Limb (tissue), 2 donors: ENCODE data around the gene CCPG1.
A peak's percentile ranks its signal among the peaks of the same experiment; 100 is the strongest.

Experiments used
- DNase-seq, 2 donors: peaks; one replicate each; pipeline ENCODE4 v3.0.0-alpha.2; 2016; ENCODE audit errors: extremely low spot score in 2 of 2

CCPG1 gene

DNA sequence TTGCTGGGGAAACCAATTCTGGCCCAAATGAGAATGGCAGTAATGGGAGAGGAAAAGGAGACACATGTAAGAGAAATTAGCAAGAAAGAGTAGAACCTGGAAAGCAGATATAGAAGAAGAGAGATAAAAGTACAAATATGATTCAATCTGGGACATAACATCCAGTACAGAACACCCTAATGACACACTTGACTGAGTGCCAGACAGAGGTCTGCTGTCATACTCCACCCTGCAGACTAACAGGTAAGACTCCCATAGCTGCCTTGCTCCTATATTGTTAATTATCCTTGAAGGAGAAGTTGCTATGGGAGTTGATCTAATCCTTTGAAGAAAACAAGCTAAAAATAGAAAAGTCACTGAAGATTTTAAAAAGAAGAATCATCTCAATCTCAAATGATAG, 21.1 kb downstream of the CCPG1 start:
- DNase-seq: no peak

DNA sequence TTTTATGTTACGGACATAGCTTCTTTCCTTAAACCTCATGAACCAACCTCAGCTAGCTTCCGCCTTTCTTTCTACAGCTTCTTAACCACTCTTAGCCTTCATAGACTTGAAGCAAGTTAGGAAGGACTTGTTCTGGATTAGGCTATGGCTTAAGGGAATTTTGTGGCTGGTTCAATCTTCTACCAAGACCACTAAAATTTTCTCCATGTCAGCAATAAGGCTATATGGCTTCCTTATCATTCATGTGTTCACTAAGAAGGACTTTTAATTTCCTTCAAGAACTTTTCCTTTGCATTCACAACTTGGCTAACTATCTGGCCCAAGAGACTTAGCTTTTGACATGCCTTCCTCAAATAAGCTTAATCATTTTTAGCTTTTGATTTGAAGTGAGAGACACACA, 24.5 kb downstream of the CCPG1 start:
- no peak for DNase-seq

DNA sequence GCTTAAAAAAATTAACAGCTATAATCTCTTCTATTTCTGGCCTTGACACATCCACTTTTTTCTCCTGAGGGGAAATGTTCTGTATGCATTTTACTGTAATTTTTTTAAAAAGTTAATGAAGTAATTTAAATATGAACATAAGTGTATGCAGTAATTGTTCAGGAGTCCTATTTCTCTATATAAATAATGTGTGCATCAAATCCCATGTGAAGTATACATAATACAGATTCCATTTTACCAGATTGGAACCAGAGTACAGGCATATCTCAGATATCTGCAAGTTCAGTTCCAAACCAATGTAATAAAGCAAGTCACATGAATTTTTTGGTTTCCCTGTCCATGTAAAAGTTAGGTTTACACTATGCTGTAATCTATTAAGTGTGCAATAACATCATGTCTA, 26.6 kb downstream of the CCPG1 start:
- no peak for DNase-seq

DNA sequence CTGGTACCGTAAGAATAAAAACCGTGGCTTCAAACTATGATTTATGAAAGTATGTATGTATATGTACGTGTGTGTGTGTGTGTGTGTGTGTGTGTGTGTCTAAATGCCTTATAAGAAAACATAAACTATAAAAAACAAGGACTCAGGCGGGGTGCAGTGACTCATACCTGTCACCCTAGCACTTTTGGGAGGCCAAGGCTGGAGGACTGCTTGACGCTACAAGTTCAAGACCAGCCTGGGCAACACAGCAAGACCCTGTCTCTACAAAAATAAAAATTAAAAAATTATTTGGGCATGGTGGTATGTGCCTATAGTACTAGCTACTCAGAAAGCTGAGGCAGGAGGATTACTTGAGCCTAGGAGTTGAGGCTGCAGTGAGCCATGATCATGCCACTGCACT, 29.1 kb downstream of the CCPG1 start:
- DNase-seq: no peak

DNA sequence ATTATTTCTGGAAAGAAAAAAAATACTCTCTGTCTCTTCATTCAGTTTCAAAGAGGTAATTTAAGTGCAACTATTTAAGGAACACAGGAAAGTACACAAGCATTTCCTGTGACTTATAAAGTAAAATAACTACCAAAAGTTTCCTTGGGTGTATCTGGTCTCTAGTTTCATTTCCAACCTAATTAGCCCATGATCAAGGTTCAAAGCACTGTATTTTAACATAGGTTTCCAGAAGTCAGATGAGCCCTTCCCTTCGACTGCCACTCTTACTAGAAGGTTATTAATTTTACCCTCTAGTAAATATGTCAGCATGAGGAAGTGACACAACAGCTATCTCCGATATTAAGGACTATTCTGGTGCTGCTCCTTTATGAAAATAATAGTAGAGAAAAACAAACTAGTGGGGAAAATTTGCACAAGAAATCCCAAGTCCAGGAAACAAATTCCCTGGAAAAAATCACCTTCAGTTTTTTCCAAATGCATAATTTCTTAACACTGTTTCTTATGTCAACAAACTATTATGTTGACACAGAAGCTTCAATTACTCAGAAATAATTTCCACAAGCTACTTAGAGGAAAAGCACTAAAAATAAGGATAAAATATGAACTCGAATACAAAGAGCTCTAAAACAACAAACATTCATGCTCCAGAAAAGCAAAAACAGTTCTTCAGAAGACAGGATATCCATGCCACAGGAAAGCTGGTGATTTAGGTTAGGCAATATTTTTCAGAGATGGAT, 35.3 kb downstream of the CCPG1 start:
- no peak for DNase-seq

DNA sequence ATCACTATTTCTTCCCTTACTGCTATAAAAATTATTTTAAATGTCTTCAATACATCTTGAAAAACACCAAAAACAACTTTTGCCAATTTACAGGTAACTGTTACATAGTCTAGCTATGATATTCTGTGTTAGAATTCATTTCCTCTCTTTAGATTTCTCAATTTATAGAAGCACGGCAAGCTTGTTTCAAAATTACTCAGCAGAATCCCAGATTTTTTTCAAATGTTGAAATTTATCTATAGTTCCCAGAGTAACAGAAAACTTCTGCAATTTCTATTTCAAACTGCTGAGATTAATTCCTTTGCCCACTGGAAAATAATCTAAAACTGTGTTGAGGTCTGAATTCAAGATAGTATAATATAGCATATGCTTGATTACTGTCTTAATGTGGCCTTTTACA, 41.2 kb downstream of the CCPG1 start:
- DNase-seq: no peak

DNA sequence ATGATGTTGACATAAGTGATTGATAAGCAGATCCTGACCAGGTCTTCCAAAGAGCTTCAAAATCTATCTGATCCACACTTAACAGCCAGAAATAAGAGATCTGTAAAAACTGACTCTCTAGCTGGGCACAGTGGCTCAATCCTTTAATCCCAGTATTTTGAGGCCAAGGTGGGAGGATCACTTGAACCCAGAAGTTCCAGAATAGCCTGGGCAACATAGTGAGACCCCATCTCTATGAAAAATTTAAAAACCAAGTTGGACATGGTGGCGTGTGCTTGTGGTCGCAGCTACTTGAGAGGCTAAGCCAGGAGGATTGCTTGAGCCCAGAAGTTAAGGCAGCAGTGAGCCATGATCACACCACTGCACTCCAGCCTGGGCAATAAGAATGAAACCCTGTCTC, 45.5 kb downstream of the CCPG1 start:
- DNase-seq: no peak

DNA sequence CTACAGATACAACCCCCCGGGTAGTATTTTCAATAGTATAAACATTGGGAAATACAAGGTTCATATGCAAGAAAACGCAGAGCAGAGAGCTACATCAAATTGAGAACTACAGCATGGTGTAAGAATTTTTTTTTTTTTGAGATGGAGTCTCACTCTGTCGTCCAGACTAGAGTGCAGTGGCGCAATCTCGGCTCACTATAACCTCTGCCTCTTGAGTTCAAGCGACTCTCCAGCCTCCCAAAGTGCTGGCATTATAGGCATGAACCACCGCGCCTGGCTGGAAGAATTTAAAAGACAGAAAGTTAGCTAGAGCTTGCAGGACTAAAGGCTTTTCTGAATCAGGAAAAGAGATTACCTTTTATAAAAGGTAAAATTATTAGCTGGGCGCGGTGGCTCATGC, 47.1 kb downstream of the CCPG1 start:
- DNase-seq: no peak

DNA sequence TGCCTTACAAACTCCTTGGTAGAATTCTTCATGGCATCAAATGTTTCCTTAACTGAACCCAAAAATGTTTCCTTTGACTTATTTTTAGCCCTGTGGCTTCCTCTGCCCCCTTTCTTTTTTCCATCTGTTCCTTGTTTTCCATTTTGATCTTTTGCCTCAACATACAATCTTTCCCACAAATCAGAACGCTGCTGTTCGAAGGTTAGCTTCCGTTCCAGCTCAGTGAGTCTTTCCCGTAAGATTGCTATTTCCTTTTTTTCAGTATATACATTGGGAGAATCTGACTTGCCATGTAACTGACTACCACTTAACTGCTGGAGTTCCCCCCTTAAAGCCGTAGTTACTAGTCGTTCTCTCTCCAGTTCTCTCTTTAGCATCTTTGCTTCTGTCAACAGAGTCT, 47.9 kb downstream of the CCPG1 start:
- no peak for DNase-seq

DNA sequence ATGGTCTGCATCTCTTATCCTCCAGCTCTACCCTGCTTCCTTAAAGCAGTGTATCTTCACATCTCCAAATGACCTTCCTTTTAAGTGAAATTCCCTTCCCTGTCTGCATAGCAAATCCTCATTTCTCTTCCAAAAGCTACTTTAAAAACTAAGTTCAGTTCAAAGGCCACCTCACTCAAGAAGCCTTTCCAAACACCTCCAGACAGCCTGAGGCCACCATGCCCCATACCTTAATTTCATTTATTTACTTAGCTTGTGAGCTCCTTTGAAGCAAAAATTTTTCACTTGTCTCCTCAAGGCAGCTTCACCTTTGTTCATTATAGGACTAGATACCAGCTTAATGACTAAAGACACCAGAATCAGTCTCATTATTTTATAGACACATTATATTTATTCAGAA, 49.7 kb downstream of the CCPG1 start:
- no peak for DNase-seq

DNA sequence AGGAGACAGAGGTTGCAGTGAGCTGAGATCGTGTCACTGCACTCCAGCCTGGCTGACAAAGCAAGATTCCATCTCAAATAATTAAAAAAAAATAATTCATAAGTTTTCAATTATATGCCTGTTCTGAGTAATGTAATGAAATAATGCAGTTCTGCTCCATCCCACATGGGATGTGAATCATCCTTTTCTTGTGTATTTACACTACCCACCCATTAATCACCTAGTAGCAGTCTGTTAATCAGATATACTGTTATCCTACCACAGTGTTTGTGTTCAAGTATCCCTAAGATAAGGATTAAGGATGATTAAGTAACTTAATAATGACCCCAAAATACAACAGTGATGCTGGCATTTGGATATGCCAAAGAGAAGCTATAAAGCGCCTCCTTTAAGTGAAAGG, 50.4 kb downstream of the CCPG1 start:
- DNase-seq: no peak

DNA sequence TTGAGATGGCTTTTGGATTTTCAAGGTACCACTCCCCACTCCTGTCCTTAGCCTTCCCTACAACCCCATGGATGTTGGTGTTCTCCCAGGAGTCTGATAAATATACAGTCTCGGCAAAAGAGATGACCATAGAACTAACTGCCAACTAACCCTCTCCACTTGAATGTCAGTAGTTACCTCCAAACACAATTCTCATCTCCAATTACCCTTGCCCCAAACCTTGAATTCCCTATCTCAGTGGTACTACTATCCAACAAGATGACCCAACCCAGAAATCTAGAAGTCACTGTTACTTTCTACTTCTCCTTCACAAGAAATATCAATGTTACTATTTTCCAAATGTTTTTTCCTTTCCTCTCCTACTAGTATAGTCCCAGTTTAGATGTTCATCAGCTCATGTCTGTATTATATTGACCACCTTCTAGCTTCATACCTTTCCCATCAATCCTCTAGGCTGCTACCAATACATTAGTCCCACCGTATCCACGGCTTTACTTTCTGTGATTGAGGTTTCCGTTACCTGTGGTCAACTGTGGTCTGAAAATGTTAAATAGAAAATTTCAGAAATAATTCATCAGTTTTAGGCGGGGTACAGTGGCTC, 51.1 kb downstream of the CCPG1 start:
- DNase-seq: no peak

DNA sequence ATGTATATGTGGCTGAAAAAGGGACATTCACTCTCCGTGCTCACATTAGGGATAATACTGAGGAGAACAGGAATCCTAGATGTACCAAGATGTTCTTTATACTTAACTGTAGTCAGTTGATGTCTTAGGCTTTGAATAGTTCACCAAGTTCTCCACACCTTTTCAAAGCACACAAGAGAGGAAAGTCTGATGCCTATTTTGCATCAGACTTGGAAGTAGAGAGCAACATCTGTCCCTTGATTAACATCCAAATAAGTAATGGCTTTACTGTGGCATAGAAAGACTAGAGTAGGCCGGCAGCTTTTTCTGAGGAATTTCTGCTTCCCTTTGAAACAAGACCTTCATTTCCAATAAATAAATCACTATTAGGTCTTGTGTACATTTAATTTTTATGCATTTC, 55.1 kb downstream of the CCPG1 start:
- DNase-seq: no peak

DNA sequence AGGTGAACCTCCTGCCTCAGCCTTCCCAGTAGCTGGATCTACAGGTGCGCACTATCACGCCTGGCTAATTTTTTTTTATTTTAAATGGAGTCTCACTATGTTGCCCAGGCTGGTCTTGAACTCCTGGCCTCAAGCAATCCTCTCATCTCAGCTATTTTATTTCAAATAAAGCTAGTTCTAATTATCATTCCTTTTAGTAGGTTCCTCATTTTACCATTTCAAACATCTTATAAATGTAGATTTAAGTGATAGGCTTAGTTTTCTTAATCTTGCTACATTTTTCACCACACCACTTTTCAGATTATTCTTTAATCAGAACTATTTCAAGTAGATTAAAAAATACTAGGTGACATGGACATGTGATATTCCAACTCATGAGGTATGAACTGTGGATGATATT, 58.9 kb downstream of the CCPG1 start:
- DNase-seq: no peak

DNA sequence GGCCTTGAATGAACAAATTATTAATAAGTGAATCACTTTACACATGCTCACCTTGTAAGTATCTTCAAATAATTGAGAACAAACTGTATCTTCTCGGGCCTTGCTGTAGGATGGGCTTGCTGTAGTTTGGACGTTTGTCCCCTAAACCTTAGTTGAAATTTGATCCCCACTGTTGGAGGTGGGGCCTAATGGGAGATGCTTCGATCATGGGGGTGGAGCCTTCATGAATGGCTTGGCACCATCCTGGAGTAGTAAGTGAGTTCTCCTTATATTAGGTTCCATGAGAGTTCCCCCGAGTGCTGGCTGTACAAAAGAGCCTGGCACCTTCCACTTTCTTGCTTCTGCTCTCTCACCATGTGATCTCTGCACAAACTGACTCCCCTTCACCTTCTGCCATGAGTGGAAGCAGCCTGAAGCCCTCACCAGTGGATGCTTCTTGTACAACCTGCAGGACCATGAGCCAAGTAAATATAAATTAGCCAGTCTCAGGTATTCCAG, 59.8 kb downstream of the CCPG1 start:
- DNase-seq: no peak

DNA sequence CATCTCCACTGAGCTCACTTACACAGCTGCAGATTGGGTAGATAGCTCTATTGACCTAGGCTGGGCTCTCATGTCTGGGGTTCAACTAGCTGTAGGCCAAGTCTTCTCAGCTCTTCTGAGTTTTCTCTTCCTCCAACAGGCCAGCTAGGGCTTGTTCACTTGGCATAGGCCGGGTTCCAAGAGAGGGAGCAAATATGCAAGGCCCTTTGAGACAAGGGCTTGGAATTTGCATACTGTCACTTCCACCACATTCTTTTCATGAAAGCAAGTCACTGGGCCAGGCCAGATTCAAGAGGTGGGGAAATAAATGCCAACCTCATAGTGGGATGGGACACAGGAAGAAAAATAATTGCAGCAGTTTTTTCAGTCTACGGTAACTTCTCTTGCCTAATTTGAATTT, 64.0 kb downstream of the CCPG1 start:
- DNase-seq: no peak

DNA sequence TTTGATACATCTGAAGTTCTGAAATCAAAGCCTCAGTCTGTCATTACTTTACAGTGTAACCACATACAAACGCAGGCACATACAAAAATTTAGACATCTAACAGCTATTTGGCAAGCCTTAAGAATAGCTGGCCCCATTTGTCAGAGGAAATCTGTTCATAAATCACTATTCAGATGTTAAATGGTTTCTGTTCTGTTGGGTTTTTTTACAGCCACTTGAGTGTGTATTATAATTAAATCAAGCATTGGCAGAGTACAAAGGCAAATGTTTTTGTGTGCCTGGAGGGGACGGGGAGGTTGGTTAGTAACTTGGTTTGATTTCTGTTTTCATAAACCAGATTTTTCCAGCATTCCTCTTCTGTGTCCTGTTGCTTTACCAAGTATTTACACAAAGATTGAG, 65.0 kb downstream of the CCPG1 start:
- peak in 1 of 2 donors; percentile 31 for DNase-seq

DNA sequence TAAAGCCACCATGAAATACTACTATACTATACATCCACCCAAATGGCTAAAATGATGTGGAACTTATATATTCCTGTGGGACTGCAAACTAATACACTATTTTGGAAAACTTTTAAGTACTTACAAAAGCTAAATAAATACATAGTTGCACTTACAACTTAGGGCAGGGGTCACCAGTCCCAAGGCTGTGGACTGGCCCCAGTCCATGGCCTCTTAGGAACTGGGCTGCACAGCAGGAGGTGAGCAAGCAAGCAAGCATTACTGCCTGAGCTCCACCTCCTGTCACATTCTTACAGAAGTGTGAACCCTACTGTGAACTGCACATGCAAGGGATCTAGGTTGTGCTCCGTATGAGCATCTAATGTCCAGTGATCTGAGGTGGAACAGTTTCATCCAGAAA, 71.0 kb downstream of the CCPG1 start:
- DNase-seq: no peak

DNA sequence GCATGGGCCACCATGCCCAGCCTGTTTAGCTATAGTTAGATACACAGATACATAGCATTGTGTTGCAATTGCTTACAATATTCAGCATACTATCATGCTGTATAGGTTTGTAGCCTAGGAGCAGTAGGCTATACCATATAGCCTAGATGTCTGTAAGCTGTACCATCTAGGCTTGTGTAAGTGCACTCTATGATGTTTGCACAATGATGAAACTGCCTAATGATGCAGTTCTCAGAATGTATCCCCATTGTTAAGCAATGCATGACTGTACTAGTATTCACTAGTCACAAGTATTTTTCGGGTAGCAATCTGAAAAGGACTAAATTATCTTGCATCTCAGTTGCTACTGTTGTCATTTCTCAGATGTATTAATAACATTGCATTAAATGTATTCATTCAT, 73.2 kb downstream of the CCPG1 start:
- DNase-seq: no peak

DNA sequence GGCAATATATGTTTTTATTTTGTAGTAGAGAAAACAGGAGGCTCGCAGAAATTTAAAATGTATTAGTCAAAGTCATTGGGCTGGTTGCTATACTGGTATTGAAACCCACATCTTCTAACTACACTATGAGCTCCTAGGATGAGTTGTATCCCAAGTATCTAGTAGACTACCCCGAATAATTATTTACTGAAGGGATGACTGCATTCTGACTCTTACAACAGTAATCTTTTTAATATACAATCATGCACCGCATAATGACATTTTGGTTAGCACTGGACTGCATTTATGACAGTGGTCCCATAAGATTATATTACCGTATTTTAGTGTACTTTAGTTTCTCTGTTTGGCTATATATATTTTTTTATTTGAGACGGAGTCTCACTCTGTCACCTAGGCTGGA, 73.8 kb downstream of the CCPG1 start:
- no peak for DNase-seq

DNA sequence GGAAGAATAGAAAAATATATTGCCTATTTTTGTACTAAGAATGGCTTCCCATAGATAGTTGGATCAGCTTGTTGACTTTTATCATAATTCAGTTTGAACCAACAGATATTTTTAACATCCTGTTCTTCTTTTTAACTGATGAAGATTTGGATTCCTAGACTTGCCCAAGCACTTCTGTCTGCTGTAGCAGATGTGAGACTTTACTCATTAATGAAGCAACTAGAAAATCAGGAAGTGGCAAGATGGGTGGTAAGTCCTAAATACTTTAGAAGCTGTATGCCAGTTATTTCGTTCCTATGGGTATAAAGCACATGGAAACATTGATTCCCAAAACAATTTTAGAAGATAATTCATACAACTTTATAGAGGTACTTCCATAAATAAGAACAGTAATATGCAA, 80.8 kb downstream of the CCPG1 start:
- DNase-seq: no peak

DNA sequence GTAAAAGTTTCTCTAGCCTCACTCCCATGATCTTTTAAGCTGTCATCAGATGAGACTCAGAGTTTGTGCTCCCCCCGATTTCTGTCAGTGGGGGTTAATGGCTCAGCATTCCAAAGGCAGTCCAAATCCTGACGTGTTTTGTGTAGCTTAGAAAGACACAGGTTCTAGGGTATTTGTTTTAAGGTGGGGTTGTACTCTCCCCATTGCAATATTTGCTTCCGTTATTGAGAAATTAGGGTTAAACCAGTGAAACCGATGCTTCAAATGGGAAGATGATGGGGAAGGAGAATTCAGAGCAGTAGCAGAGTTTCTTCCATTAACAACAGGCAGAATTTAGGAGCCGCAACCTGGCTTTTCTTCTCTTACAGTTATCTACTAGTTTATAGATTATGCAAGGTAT, 85.7 kb downstream of the CCPG1 start:
- no peak for DNase-seq

DNA sequence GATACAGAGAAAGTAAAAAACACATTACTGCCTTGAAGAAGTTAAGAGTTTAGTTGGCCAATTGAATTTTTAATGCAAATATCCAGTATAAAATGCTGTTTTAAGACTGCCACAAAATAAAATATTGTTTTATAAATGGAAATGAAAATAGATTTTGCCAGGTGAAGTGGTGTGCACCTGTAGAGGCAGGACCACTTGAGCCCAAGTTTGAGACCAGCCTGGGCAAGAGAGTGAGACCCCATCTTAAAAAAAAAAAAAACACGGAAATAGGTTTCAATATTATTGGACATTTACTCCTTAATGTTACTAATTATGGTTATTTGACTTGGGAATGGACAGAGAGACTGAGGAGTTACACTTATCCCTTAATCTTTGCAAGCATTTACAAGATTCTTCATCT, 87.2 kb downstream of the CCPG1 start:
- DNase-seq: no peak

DNA sequence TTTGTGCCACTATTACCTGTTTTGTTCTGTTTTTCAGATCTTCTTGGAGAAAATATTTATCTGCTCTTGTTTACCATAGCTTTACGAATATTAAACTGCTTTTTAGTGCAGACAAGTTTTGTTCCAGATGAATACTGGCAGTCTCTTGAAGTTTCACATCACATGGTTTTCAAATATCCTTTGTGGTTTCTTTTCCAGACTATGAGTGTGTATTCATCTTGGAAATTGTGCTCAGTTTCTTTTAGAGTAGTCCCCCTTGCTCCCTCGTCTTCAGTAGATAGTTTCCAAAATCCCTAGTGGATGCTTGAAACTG, 88.0 kb downstream of the CCPG1 start:
- DNase-seq: no peak
